ENCODE results near the gene ANAPC5. TPM values are rescaled to one million over a fixed set of nuclear protein-coding genes. Genes with fewer than 3 reads are reported as not detected.

The ANAPC5 gene
- total RNA-seq, 1 experiment from 2014 or later, result 116 TPM

DNA sequence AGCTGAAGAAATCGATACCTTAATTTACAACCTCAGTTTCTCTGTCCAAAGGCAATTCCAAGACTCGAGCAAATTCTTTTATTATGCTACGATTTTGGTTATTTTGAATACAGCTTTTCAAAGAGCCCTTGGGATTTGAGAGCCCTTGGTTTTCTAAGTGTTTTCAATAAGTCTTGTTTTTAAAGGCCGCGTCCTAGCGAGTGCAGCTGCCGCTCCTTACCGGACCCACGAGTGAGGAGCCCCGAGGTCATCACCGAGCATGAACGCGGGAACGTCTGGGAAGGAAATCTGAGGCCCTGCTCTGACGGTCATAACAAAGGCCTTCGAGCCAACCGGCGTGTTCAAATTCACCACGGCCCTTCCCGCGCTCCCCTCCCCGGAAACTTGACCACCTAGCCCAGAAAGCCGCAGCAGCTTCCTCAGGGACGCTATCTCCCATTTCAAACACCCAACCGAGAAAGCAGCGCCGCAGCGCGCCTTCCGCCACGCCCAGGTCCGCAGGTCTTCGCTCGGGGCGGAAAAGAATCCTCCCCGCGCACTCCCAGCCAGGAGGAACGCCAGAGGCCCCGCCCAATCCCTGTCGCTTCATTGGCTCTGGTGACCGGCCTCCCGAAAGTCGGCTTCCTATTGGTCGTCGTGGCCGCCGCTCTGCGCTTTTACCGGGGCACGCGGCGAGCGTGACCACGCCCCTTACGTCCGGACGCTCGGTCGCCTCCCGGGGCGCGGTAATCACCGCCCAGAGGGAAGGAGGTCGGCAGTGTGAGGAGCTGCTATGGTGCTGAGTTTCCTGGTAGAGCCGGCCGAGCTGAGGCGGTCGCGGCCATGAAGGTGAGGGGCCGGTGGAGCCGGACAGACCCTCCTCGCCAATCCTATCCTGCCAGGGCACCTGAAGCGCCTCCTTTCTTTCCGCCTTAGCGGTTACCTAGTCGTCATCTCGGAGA lies 47.5 kb upstream of the ANAPC5 start, which contains the start of gene RNF34 (continued):
- no peak; the same call in 1 of the 2 replicates for TF ChIP-seq SMAD3 (CRISPR knock-in tag; IDR thresholded peaks at IDR 0.05; ENCODE audit: borderline replicate concordance)
- TF ChIP-seq, protein P1, sequence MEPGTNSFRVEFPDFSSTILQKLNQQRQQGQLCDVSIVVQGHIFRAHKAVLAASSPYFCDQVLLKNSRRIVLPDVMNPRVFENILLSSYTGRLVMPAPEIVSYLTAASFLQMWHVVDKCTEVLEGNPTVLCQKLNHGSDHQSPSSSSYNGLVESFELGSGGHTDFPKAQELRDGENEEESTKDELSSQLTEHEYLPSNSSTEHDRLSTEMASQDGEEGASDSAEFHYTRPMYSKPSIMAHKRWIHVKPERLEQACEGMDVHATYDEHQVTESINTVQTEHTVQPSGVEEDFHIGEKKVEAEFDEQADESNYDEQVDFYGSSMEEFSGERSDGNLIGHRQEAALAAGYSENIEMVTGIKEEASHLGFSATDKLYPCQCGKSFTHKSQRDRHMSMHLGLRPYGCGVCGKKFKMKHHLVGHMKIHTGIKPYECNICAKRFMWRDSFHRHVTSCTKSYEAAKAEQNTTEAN (CRISPR knock-in tag; IDR thresholded peaks at IDR 0.05), result 0 out of 2 replicates have a peak, but pooled peaks have one; percentile 35
- no peak for TF ChIP-seq GTF2I (CRISPR knock-in tag; conservative IDR thresholded peaks at IDR 0.05)
- TF ChIP-seq SMAD4 (CRISPR knock-in tag; IDR thresholded peaks at IDR 0.05), result no peak
- TF ChIP-seq, protein P2, sequence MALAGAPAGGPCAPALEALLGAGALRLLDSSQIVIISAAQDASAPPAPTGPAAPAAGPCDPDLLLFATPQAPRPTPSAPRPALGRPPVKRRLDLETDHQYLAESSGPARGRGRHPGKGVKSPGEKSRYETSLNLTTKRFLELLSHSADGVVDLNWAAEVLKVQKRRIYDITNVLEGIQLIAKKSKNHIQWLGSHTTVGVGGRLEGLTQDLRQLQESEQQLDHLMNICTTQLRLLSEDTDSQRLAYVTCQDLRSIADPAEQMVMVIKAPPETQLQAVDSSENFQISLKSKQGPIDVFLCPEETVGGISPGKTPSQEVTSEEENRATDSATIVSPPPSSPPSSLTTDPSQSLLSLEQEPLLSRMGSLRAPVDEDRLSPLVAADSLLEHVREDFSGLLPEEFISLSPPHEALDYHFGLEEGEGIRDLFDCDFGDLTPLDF (CRISPR knock-in tag; IDR thresholded peaks at IDR 0.05), result no peak
- no peak for TF ChIP-seq ZNF317 (CRISPR knock-in tag; IDR thresholded peaks at IDR 0.05; ENCODE audit: borderline replicate concordance, low read depth)
- no peak for TF ChIP-seq TEAD4 (CRISPR knock-in tag; IDR thresholded peaks at IDR 0.05)
- no peak for TF ChIP-seq PRRX2 (CRISPR knock-in tag; IDR thresholded peaks at IDR 0.05)
- TF ChIP-seq RORB (CRISPR knock-in tag; IDR thresholded peaks at IDR 0.05), result no peak
- no peak for TF ChIP-seq ZNF219 (CRISPR knock-in tag; IDR thresholded peaks at IDR 0.05; ENCODE audit: borderline replicate concordance)
- TF ChIP-seq CBFB (CRISPR knock-in tag; IDR thresholded peaks at IDR 0.05; ENCODE audit: low read depth), result no peak
- TF ChIP-seq MLX (CRISPR knock-in tag; IDR thresholded peaks at IDR 0.05), result no peak
- no peak for TF ChIP-seq ZNF396 (CRISPR knock-in tag; IDR thresholded peaks at IDR 0.05; ENCODE audit: borderline replicate concordance)
- peak; percentile 90 for TF ChIP-seq TEAD1 (CRISPR knock-in tag; IDR thresholded peaks at IDR 0.05)
- TF ChIP-seq KAT7 (CRISPR knock-in tag; IDR thresholded peaks at IDR 0.05; ENCODE audit: borderline replicate concordance), result peak; percentile 59; the same call in 1 of the 2 replicates
- no peak for TF ChIP-seq NFATC4 (CRISPR knock-in tag; IDR thresholded peaks at IDR 0.05)
- no peak for TF ChIP-seq EMX1 (CRISPR knock-in tag; IDR thresholded peaks at IDR 0.05)
- TF ChIP-seq ZNF232 (CRISPR knock-in tag; IDR thresholded peaks at IDR 0.05), result peak; percentile 13; the same call in 1 of the 2 replicates
- TF ChIP-seq, protein P3, sequence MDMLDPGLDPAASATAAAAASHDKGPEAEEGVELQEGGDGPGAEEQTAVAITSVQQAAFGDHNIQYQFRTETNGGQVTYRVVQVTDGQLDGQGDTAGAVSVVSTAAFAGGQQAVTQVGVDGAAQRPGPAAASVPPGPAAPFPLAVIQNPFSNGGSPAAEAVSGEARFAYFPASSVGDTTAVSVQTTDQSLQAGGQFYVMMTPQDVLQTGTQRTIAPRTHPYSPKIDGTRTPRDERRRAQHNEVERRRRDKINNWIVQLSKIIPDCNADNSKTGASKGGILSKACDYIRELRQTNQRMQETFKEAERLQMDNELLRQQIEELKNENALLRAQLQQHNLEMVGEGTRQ (CRISPR knock-in tag; IDR thresholded peaks at IDR 0.05), result peak; percentile 83
- TF ChIP-seq NFE2L1 (CRISPR knock-in tag; IDR thresholded peaks at IDR 0.05), result no peak
- TF ChIP-seq, protein P4, sequence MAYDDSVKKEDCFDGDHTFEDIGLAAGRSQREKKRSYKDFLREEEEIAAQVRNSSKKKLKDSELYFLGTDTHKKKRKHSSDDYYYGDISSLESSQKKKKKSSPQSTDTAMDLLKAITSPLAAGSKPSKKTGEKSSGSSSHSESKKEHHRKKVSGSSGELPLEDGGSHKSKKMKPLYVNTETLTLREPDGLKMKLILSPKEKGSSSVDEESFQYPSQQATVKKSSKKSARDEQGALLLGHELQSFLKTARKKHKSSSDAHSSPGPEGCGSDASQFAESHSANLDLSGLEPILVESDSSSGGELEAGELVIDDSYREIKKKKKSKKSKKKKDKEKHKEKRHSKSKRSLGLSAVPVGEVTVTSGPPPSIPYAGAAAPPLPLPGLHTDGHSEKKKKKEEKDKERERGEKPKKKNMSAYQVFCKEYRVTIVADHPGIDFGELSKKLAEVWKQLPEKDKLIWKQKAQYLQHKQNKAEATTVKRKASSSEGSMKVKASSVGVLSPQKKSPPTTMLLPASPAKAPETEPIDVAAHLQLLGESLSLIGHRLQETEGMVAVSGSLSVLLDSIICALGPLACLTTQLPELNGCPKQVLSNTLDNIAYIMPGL (CRISPR knock-in tag; IDR thresholded peaks at IDR 0.05), result peak; percentile 93; the same call in 1 of the 2 replicates
- peak; percentile 62 for TF ChIP-seq E2F5 (CRISPR knock-in tag; IDR thresholded peaks at IDR 0.05)
- no peak for TF ChIP-seq ZNF532 (CRISPR knock-in tag; IDR thresholded peaks at IDR 0.05; ENCODE audit: borderline replicate concordance)
- peak; percentile 95 for TF ChIP-seq MAX (CRISPR knock-in tag; IDR thresholded peaks at IDR 0.05)
- TF ChIP-seq CREB1 (CRISPR knock-in tag; IDR thresholded peaks at IDR 0.05), result no peak
- TF ChIP-seq, protein P5, sequence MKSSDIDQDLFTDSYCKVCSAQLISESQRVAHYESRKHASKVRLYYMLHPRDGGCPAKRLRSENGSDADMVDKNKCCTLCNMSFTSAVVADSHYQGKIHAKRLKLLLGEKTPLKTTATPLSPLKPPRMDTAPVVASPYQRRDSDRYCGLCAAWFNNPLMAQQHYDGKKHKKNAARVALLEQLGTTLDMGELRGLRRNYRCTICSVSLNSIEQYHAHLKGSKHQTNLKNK (CRISPR knock-in tag; IDR thresholded peaks at IDR 0.05), result no peak
- 0 out of 2 replicates have a peak, but pooled peaks have one; percentile 13 for TF ChIP-seq GABPB1 (CRISPR knock-in tag; IDR thresholded peaks at IDR 0.05)
- peak; percentile 89 for TF ChIP-seq NFYB (CRISPR knock-in tag; conservative IDR thresholded peaks at IDR 0.05; ENCODE audit: low read depth)
